Stomach (tissue), 9 donors: Measurements from ENCODE around the gene UGT1A7. TPM values are rescaled to one million over a fixed set of nuclear protein-coding genes. Genes with fewer than 3 reads are reported as not detected.
A peak's percentile ranks its signal among the peaks of the same experiment; 100 is the strongest.

ENCODE experiments used
- DNase-seq, 2 donors: peaks; one replicate each; pipeline versions ENCODE4 v3.0.0 to v3.0.0-alpha.2; 2013 to 2019
- H3K27ac ChIP-seq, 5 donors: fragments of 200-600 bp in 4 of 5; sonication (generic) in 4 of 5; one replicate each; pipeline ENCODE4 v1.5.1; 2013 to 2019; ENCODE audit warnings: mild to moderate bottlenecking in 1 of 5, moderate library complexity in 1 of 5
- H3K27me3 ChIP-seq, 3 donors: fragments of 200-600 bp; sonication (generic); one replicate each; pipeline ENCODE4 v1.5.1; 2017 to 2019; ENCODE audit warnings: mixed run types in 1 of 3
- H3K36me3 ChIP-seq, 4 donors: fragments of 200-600 bp; sonication (generic); 1 replicate in 3 of 4; 2 replicates in 1 of 4; pipeline ENCODE4 v1.5.1; 2016 to 2019
- H3K4me1 ChIP-seq, 4 donors: fragments of 200-600 bp; sonication (generic); one replicate each; pipeline ENCODE4 v1.5.1; 2016 to 2019
- H3K4me3 ChIP-seq, 4 donors: fragments of 200-600 bp; sonication (generic) in 3 of 4; one replicate each; pipeline ENCODE4 v1.5.1; 2016 to 2019; ENCODE audit warnings: mild to moderate bottlenecking in 1 of 4
- H3K9me3 ChIP-seq, 4 donors: fragments of 200-600 bp; sonication (generic); one replicate each; pipeline ENCODE4 v1.5.1; 2016 to 2019
- EP300 ChIP-seq: sonication (generic); formaldehyde crosslinking; IDR thresholded peaks from one replicate; pipeline ENCODE4 v1.6.1; 2017; ENCODE audit warnings: antibody characterized with exemption
- POLR2A ChIP-seq, 4 donors: fragments of 450-650 bp; IDR thresholded peaks; one replicate each; pipeline ENCODE4 v1.6.1; 2016; ENCODE audit warnings: antibody characterized with exemption in 4 of 4, control low read depth in 2 of 4, mild to moderate bottlenecking in 1 of 4, moderate library complexity in 1 of 4
- POLR2AphosphoS5 ChIP-seq, 3 donors: sonication (generic); formaldehyde crosslinking; IDR thresholded peaks; one replicate each; pipeline ENCODE4 v1.6.1; 2016; ENCODE audit warnings: antibody characterized with exemption in 3 of 3
- whole genome bisulfite sequencing, 5 donors: extraction: QIAGEN DNeasy Blood & Tissue Kit in 3 of 5; methylation state at CpG; one replicate each; pipeline versions ENCODE4 v1.1.5 to v1.1.7; 2013 to 2018; 5-methylcytosine and 5-hydroxymethylcytosine counted together
- intact Hi-C: fragments of 100-400 bp; cut with DNase I; formaldehyde crosslinking; loops from one replicate; pipeline ENCODE4 v1.15.1; 2023; ENCODE audit warnings: low total_unique reads
- polyA plus RNA-seq, 3 donors: library from polyadenylated mRNA; stranded (reverse); fragments of 200-250 nt; gene quantifications; one replicate each; pipeline ENCODE4 v1.2.3, GENCODE V29; 2013
- total RNA-seq, 5 donors: library from RNA; depleted of rRNA; stranded (reverse); fragments of >200 nt; gene quantifications; one replicate each; pipeline versions ENCODE4 v1.1.0 to v1.2.3, GENCODE V29; 2014 to 2016
- TF ChIP-seq, protein P1 (sequence below), 7 experiments: fragments of 450-650 bp in 4 of 7; fragments of 200-600 bp in 3 of 7; sonication (generic) in 3 of 7; IDR thresholded peaks; one replicate each; pipeline ENCODE4 v1.5.1; 2016 to 2019; ENCODE audit warnings: antibody characterized with exemption in 7 of 7, control low read depth in 2 of 7, mild to moderate bottlenecking in 1 of 7
- donor health status: healthy with polysubstance abuse.
- donor health status: Bipolar disorder and iron deficiency.
- donor health status: healthy.

The UGT1A7 gene
- total and polyA plus RNA-seq, 8 donors: 0.45 to 37.1 (median 3.6) TPM; not detected in 2

DNA sequence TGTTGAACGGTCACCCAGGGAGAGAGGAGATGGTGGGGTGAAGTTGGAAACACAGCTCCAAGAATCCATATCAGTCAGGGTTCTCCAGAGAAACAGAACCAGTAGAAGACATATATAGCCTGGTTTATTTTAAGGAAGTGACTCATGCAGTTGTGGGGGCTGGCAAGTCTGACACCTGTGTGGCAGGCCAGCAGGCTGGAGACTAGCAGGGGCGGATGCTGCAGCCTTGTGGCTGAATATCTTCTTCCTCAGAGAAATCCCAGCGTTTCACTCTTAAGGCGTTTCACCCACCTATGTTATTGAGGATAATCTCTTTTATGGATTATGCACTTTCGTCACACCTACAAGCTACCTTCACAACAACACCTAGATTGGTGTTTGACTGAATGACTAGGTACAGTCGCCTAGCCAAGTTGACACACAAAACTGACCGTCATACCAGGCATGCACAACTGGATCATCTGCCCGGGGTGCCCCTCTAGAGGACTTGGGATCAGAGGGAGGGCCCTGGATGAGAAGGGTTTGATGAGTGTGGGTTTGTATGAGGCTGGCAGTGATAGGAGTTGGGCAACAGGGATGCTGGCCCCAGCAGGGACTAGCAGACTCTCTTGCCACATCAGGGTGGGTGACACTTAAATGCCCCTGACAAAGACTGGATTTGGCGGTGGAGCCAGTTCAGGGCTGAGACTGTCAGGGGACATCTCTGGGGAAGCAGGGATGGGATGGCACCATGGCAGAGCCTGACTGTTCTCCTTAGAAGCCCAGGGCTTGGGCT is 119.8 kb downstream of the UGT1A7 start:
- TF ChIP-seq EP300: no peak
- no peak for TF ChIP-seq POLR2A (IDR thresholded peaks at IDR 0.05)
- TF ChIP-seq, protein P1, sequence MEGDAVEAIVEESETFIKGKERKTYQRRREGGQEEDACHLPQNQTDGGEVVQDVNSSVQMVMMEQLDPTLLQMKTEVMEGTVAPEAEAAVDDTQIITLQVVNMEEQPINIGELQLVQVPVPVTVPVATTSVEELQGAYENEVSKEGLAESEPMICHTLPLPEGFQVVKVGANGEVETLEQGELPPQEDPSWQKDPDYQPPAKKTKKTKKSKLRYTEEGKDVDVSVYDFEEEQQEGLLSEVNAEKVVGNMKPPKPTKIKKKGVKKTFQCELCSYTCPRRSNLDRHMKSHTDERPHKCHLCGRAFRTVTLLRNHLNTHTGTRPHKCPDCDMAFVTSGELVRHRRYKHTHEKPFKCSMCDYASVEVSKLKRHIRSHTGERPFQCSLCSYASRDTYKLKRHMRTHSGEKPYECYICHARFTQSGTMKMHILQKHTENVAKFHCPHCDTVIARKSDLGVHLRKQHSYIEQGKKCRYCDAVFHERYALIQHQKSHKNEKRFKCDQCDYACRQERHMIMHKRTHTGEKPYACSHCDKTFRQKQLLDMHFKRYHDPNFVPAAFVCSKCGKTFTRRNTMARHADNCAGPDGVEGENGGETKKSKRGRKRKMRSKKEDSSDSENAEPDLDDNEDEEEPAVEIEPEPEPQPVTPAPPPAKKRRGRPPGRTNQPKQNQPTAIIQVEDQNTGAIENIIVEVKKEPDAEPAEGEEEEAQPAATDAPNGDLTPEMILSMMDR (IDR thresholded peaks at IDR 0.05): no peak
- TF ChIP-seq POLR2AphosphoS5 (IDR thresholded peaks at IDR 0.05): no peak
- DNase-seq: peak in 1 of 2 donors; percentile 14
- WGBS, 5 donors: 75 to 80% (median 78%) methylated on average over 8 to 9 of the region's 9 CpGs
- no peaks in the 10 kb centered on the region for H3K4me1 ChIP-seq
- H3K27me3 ChIP-seq: peaks cover 0 to 13% (median 0%) of the 10 kb centered on the region in 3 donors
- no peak overlapping the region for H3K4me3 ChIP-seq
- no peaks in the 10 kb centered on the region for H3K36me3 ChIP-seq
- no peaks in the 10 kb centered on the region for H3K9me3 ChIP-seq
- intact Hi-C loops: no loop called here
- H3K27ac ChIP-seq: no peak overlapping the region

DNA sequence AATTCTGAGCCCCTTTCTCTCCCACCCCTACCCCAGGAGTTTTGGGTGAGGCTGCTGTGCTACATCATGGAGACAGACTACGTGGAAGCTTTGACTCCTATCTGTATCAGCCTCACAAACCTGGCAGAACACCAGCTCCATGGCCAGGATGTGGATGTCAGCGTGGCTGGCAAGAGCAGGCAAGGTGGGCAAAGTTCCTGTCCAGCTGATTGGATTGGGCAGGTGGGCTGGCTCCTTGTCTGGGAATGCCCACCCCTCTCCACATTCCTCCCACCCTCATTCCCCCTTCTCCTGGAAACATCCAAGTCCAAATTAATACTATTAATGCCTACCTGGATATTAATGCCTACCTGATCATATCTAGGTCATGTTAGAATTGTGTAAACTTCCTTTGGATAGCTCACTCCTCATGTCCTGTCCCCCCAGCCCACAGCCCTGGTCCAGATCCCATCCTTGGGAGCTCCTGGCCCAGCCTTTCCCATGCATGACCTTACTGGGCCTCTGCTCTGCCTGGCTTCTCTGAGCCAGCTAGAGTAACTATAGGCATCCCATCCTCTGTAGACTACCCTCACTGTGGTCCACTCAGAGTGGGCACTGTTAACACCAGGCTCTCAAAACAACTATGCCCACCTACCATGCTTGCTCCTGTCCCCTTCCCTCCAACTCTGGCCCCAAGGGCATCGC is 120.6 kb downstream of the UGT1A7 start:
- Histone ChIP-seq H3K27me3 (peaks cover 0 to 15% (median 0%) of the 10 kb centered on the region in 3 donors), H3K36me3 (no peaks in the 10 kb centered on the region), H3K4me1 (no peaks in the 10 kb centered on the region), H3K27ac (no peak overlapping the region), H3K9me3 (no peaks in the 10 kb centered on the region), H3K4me3 (no peak overlapping the region)
- DNase-seq: peak in 1 of 2 donors; percentile 20
- TF ChIP-seq POLR2A (IDR thresholded peaks at IDR 0.05) (no peak), EP300 (no peak), POLR2AphosphoS5 (IDR thresholded peaks at IDR 0.05) (no peak)
- intact Hi-C loops: no loop called here
- 52 to 79% (median 60%) methylated on average over 2 to 3 of the region's 3 CpGs for WGBS, 5 donors

DNA sequence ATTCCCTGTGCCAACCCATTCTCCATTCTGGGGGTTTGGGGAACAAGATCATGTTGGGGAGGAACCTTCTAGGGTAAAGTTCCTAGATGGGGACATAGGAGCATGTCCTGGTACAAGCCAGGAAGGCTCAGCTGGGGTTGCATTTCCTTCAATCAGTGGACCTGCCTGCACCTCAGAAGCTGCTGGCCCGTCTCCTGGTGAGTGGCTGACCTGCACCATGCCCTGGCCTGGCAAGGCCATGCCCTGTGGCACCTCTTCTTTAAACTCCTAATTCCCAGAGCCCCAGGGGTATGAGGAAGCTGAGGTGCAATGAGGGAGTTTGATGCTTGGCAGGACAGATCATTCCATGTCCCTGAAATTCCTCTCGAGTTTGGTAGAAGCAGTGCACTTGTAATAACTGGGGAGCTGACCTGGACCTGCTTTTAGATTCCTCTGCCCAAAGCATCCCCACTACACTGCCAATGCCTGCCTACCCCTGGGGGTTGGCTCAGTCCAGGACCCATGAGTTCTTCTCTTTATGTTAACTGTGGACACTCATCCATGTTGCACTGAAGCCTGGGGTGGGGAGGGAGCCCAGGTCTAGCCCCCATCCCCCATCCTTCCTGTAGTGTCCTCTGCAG is 121.7 kb downstream of the UGT1A7 start:
- Histone ChIP-seq H3K4me1 (no peaks in the 10 kb centered on the region), H3K4me3 (no peak overlapping the region), H3K36me3 (no peaks in the 10 kb centered on the region), H3K9me3 (no peaks in the 10 kb centered on the region), H3K27me3 (peaks cover 0 to 19% (median 0%) of the 10 kb centered on the region in 3 donors), H3K27ac (no peak overlapping the region)
- TF ChIP-seq POLR2A (IDR thresholded peaks at IDR 0.05) (no peak), POLR2AphosphoS5 (IDR thresholded peaks at IDR 0.05) (no peak), EP300 (no peak)
- TF ChIP-seq, protein P1 (IDR thresholded peaks at IDR 0.05): no peak
- peak in 1 of 2 donors; percentile 10 for DNase-seq
- WGBS, 5 donors: 63 to 79% (median 69%) methylated on average over 2 of the region's 2 CpGs
- intact Hi-C loops: no loop called here

DNA sequence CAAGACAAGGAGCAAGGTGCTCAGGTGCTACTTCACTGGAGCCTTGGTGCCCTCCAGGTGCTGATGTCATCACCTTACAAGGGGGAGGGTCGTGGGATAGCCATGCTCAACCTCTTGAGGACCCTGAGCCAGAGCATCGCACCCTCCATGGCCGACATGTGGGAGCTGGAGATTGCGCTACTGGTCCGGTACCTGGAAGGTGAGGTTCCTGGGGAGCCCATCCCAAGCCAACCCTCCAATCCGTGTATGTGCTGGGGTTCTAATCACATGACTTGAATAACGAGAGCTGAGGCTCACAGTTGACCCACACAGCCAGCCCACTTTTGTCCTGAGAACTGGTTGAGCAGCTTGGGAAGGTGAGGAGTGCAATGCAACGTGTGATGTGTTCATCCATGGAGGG is 122.3 kb downstream of the UGT1A7 start:
- peak in 1 of 2 donors; percentile 14 for DNase-seq
- Histone ChIP-seq H3K36me3 (no peaks in the 10 kb centered on the region), H3K27me3 (peaks cover 0 to 24% (median 5%) of the 10 kb centered on the region in 3 donors), H3K27ac (no peak overlapping the region), H3K4me1 (no peaks in the 10 kb centered on the region), H3K9me3 (no peaks in the 10 kb centered on the region), H3K4me3 (no peak overlapping the region)
- 45 to 71% (median 64%) methylated on average over 1 to 8 of the region's 8 CpGs for WGBS, 5 donors
- intact Hi-C loops: no loop called here
- TF ChIP-seq POLR2AphosphoS5 (IDR thresholded peaks at IDR 0.05) (no peak), EP300 (no peak), POLR2A (IDR thresholded peaks at IDR 0.05) (no peak)
- TF ChIP-seq, protein P1 (IDR thresholded peaks at IDR 0.05): no peak
